SK-N-MC (cell line): Measurements from ENCODE around the gene RAB11FIP3.

Experiments used
- DNase-seq: peaks from one replicate; pipeline ENCODE4 v3.0.0-alpha.2; 2011; ENCODE audit warnings: low read depth, low spot score
- H3K27ac ChIP-seq: fragments of 200-600 bp; sonication (generic); 2 replicates; pipeline ENCODE4 v1.5.1; 2016; ENCODE audit warnings: mixed run types
- H3K36me3 ChIP-seq: fragments of 200-600 bp; sonication (generic); 2 replicates; pipeline ENCODE4 v1.6.1; 2017; ENCODE audit warnings: antibody characterized with exemption, low read length, mixed read lengths; ENCODE audit not compliant: insufficient read depth
- H3K4me3 ChIP-seq: fragments of 200-600 bp; sonication (generic); 2 replicates; pipeline ENCODE4 v1.5.1; 2016
- H3K9ac ChIP-seq: fragments of 200-600 bp; sonication (generic); 2 replicates; pipeline ENCODE4 v1.8.0; 2017; ENCODE audit warnings: mixed run types, mixed read lengths; ENCODE audit not compliant: insufficient read length
- H3K9me3 ChIP-seq: fragments of 200-600 bp; sonication (generic); 2 replicates; pipeline ENCODE4 v1.6.1; 2017; ENCODE audit warnings: low read depth, mild to moderate bottlenecking, antibody characterized with exemption, low read length, moderate library complexity, mixed read lengths
- EZH2 ChIP-seq: fragments of 200-600 bp; sonication (generic); IDR thresholded peaks from one replicate; pipeline ENCODE4 v1.6.1; 2017; ENCODE audit warnings: antibody characterized with exemption
- FOXP2 ChIP-seq: optimal IDR thresholded peaks from 2 replicates; pipeline ENCODE3; 2011; ENCODE audit warnings: mild to moderate bottlenecking, moderate library complexity; ENCODE audit not compliant: insufficient read depth; ENCODE audit errors: extremely low read length, control extremely low read depth
- POLR2AphosphoS5 ChIP-seq: IDR thresholded peaks from 2 replicates; pipeline ENCODE4 v1.6.1; 2012; ENCODE audit warnings: mild to moderate bottlenecking, low read depth, low read length, borderline replicate concordance

RAB11FIP3 gene

DNA sequence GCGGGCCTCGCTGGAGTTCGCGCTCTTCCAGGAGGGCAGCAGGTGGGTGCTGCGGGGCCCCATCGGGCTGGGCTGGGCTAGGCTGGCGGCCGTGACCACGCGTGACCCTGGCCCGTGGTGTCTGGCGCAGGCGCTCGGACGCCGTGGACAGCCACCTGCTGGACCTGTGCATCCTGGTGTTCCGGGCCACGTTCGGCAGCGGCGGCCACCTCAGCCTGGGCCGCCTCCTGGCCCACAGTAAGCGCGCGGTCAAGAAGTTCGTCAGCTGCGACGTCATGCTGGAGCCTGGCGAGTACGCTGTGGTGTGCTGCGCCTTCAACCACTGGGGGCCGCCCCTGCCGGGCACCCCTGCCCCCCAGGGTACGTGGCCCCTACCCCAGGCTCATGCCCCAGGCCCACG, 126.7 kb downstream of the RAB11FIP3 start:
- DNase-seq: no peak
- Histone ChIP-seq H3K36me3 (peaks cover 4% of the 10 kb centered on the region; the same call in 1 of the 2 replicates), H3K9ac (no peak overlapping the region), H3K4me3 (no peak overlapping the region), H3K27ac (no peak overlapping the region), H3K9me3 (no peaks in the 10 kb centered on the region)
- TF ChIP-seq EZH2: no peak
- no peak for TF ChIP-seq POLR2AphosphoS5
- TF ChIP-seq FOXP2: no peak

- Histone ChIP-seq H3K27ac (no peak overlapping the region), H3K4me3 (no peak overlapping the region), H3K9ac (no peak overlapping the region), H3K36me3 (peaks cover 2% of the 10 kb centered on the region; the same call in 1 of the 2 replicates), H3K9me3 (no peaks in the 10 kb centered on the region)
- no peak for DNase-seq
- no peak for TF ChIP-seq FOXP2
- no peak for TF ChIP-seq EZH2
- TF ChIP-seq POLR2AphosphoS5: no peak
Observed at GRCh38 chr16:553601-554296, 128.3 kb downstream of the RAB11FIP3 start.

- no peak overlapping the region for H3K4me3 ChIP-seq
- TF ChIP-seq FOXP2 (no peak), POLR2AphosphoS5 (no peak), EZH2 (no peak)
Observed at GRCh38 chr16:554297-554621, 128.8 kb downstream of the RAB11FIP3 start.

DNA sequence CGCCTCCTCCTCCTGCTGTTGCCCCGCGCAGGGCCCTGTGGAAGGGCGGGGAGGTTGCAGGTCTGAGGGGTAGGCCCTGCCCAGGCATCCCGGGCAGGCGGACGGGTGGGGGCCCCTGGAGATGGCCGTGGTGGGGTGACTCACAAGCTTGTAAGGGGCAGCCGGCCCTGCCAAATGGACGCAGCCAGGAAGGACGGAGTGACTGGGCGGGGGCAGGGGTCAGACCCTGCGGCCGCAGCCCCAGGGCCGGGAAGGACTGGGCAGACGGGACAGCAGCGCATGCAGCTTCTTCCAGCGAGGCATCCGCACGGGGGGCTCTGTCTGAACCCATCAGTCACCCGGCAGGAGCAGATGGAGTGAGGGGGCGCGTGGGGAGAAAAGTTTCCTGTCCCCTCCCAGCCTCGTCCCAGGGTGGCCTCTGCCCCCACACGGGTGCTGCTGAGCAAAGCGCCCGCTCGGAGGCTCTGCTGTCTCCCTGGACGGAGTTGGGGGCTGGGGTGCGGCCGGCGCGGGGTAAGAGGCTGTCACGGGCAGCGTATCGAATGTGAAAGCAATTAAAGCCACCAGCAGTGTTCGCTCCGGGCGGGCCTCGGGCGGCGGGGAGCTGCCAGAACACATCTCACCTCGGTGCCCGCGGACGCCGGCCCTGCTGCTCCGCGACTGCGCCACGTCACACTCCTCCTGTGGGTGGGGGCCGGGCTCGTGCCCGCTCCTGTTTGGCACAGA, 129.4 kb downstream of the RAB11FIP3 start:
- Histone ChIP-seq H3K9me3 (no peaks in the 10 kb centered on the region), H3K36me3 (no peaks in the 10 kb centered on the region; the same call in 1 of the 2 replicates), H3K27ac (no peak overlapping the region), H3K9ac (no peak overlapping the region), H3K4me3 (no peak overlapping the region)
- no peak for DNase-seq
- no peak for TF ChIP-seq EZH2
- no peak for TF ChIP-seq FOXP2
- TF ChIP-seq POLR2AphosphoS5: no peak

More at GRCh38 chr16:554297-554621, 128.8 kb downstream of the RAB11FIP3 start:
- no peaks in the 10 kb centered on the region; the same call in 1 of the 2 replicates for H3K36me3 ChIP-seq
- H3K9me3 ChIP-seq: no peaks in the 10 kb centered on the region
- H3K27ac ChIP-seq: no peak overlapping the region
- no peak for DNase-seq
- H3K9ac ChIP-seq: no peak overlapping the region

- TF ChIP-seq FOXP2 (no peak), POLR2AphosphoS5 (no peak), EZH2 (no peak)
- no peaks in the 10 kb centered on the region for H3K9me3 ChIP-seq
Observed at GRCh38 chr16:555528-556473, 130.4 kb downstream of the RAB11FIP3 start.

DNA sequence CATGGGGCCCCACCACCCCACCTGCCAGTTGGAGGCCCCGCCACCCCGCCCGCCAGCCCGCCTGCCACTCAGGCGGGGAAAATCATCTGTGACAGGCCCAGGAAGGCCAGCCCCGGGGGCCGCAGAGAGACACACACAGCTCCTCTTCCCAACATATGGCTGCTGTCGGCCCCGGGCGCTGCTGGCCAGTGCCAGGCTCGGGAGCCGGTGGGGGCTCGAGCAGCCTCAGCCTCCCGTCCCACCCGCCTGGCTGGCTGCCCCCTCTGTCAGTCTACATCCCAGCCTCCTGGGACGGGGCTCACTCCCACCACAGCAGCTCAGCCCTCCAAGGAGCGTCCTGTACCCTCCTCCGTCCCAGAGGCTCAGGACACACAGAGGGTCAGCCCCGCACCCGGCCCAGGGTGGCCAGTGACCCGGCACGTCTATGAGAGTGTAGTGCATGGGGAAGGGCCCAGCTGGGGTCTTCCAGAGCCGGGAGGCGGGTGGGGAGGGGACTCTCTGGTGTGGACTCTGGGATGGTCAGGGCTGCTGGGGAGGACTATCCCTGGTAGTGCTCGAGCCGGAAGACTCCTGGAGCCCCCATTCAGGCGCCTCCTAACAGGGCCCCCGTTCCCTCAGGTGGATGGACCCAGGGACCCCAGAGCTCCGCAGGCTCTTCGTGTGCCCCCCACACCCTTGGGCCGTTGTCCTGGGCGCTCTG, 131.2 kb downstream of the RAB11FIP3 start:
- H3K36me3 ChIP-seq: no peaks in the 10 kb centered on the region; the same call in 1 of the 2 replicates
- DNase-seq: no peak
- no peaks in the 10 kb centered on the region for H3K9me3 ChIP-seq
- H3K4me3 ChIP-seq: no peak overlapping the region
- H3K9ac ChIP-seq: no peak overlapping the region
- no peak overlapping the region for H3K27ac ChIP-seq
- TF ChIP-seq EZH2 (no peak), POLR2AphosphoS5 (no peak), FOXP2 (no peak)

More at GRCh38 chr16:555528-556473, 130.4 kb downstream of the RAB11FIP3 start:
- Histone ChIP-seq H3K4me3 (no peak overlapping the region), H3K27ac (no peak overlapping the region), H3K9ac (no peak overlapping the region), H3K36me3 (no peaks in the 10 kb centered on the region; the same call in 1 of the 2 replicates)
- DNase-seq: no peak

DNA sequence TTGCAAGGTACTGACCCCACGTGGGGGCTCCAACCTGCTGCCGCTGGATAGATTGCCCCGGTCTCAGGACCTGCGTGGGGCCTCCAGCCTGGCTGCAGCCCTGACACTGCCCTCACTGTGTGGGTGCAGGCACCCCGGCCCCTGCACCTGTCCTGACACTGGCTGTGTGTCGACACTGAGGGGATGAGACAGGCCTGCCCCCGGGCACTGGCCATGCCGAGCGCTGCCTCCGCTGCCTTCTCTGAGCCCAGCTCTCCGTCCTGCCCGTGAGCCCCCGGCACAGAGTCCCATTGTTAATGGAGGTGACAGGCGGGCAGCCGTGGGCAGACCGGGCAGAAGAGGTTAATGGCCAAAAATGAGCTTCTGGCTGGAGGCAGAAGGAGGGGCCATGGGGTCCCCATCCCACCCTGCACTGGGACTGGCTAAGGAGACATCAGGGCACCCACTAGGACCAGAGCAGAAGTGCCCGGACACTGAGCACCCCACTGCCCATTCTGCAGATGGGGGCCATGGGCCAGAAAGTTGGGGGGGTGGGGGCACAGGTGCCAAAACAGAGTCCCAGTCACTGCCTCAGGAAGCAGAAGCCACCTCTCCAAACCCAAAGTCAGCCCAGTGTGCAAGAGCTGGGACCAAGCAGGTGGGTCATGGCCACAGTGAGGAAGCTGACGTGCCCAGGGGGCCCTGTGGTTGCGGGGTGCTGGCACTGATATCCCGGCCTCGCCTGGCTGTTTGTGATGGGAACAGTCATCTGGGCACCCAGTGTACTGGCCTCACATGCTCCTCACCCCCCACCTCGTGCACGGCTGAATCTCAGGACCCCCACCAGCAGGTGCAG, 132.2 kb downstream of the RAB11FIP3 start:
- no peak for DNase-seq
- Histone ChIP-seq H3K27ac (no peak overlapping the region), H3K4me3 (no peak overlapping the region), H3K9me3 (no peaks in the 10 kb centered on the region), H3K9ac (no peak overlapping the region), H3K36me3 (no peaks in the 10 kb centered on the region)
- TF ChIP-seq POLR2AphosphoS5 (no peak), FOXP2 (no peak), EZH2 (no peak)
